HG03280 (cell line): ENCODE results near the gene MSANTD2.

ENCODE experiments used
- ATAC-seq: cut with Tn5 transposase; IDR thresholded peaks from one replicate; pipeline ENCODE4 v1.9.1; 2021; ENCODE audit warnings: mild to moderate bottlenecking, moderate library complexity; ENCODE audit not compliant: unreplicated experiment

MSANTD2 gene

GRCh38 chr11:124821995-124822730 is 22.0 kb upstream of the MSANTD2 start:
- no peak for ATAC-seq

GRCh38 chr11:124817036-124817435 is 16.8 kb upstream of the MSANTD2 start:
- no peak for ATAC-seq

DNA sequence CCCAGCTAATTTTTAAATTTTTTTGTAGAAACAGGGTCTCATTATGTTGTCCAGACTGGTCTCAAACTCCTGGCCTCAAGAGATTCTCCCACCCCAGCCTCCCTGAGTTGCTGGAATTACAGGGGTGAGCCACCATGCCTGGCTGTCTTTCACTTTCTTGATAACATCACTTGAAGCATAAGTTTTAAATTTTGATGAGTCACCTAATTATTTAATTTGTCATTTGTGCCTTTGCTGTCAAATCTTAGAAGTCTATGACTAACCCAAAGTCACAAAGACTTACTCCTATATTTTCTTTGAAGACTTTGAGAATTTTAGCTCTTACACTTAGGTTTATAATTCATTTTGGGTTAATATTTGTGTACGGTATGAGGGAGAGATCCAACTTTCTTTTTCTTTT is 14.5 kb upstream of the MSANTD2 start:
- ATAC-seq = no peak

GRCh38 chr11:124812876-124813275 is 12.7 kb upstream of the MSANTD2 start:
- ATAC-seq = no peak

- ATAC-seq = no peak
Observed at GRCh38 chr11:124811399-124812125, 11.4 kb upstream of the MSANTD2 start.

DNA sequence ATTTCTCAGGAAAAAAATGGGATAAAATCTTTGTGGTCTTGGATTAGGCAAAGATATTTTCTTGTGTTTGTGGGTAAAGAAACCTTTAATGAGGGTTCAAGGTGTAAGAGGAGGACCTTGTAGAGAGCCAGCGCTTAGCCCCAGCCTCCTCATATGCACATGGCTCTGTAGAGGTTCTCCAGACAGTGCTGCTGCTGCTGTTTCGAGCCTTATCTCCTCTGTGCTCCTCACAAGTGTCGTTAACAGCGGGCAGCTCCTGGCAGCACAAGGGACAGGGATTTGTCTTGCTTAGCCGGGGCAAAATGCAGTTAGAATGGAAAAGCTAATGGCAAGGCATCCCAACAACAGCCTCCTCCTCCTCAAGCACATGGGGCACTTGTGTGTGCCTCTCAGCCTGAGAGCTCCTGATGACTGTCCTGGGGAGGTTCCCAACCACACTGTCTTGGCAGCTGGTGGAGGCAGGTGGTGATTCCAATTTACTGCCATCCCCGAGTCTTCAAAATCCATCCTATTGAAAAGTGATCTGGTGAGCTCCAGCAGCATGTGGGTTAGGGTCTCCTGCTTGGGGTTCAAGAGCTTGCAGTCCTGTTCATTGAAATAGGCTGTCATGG is 7.6 kb upstream of the MSANTD2 start:
- ATAC-seq = no peak

DNA sequence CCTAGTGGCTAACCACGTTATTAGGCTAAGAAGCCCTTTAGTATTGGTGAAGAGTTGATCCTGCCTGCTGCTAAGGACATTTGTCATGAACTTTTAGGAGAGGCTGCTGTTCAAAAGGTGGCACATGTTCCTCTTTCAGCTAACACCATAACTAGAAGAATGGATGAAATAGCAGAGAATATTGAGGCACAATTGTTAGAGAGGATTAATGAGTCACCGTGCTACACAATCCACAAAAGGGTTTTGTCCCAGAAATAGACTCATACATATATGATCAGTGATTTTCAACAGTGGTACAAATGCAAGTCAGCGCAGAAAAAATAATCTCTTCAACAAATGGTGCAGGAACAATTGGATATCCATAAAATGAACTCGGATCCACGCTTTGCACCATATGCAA is 7.0 kb upstream of the MSANTD2 start:
- ATAC-seq = no peak

DNA sequence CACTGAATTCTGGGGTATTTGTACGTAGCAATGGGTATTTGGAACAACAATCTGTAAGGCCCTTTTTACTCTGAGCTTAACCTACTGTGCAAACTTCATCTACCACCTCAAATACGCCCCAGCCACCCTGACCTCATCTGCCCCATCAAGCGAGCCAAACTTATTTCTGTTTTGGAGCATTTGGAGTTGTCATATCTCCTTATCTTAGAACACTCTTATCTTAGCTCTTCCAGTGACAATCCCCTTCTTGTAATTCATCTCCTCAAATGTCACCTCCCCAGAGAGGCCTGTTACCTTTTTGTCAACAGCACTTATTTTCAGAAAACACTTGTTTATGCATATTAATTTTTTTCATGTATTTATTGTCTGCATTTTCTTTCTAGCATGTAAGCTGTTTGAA is 4.7 kb upstream of the MSANTD2 start:
- ATAC-seq = no peak

GRCh38 chr11:124801636-124802312 is 1.6 kb upstream of the MSANTD2 start:
- no peak for ATAC-seq

DNA sequence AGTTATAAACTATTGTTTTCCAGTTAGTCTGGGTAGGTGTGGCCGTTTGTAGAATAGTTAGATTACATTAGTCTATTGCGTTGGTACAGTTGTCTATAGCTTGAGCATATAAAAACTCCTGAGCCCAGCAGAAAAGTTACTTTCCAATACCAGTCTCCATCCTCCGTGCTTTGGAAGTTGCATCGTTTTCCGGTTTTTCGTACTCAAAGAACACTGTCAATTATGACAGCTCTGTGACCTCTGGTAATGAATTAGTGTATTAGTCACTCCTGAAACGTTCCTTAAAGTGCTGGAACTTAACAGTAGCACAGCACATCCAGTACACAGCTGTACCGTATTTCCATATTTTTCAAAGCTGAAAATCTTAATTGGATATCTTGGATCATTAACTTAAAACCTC is 808 bp upstream of the MSANTD2 start:
- ATAC-seq = no peak

GRCh38 chr11:124799348-124800225 is 619 bp downstream of the MSANTD2 start:
- peak; percentile 45 for ATAC-seq

DNA sequence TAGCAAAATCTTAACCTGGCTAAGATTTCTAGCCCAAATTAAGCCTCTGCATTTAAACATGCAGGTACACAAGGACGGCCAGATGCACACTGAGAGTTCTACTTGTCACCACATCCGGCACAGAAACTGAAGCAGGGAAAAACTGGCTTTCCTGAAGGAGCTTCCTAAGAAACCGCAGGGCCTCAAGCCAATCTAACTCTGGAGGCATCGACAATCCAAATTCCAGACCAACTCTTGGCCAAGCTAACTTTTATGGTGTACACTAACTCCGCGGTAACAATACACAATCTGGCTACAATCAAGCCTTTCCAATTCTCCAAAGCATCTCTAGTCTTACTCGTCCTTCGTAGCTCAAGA is 1.2 kb downstream of the MSANTD2 start:
- ATAC-seq = peak; percentile 19

DNA sequence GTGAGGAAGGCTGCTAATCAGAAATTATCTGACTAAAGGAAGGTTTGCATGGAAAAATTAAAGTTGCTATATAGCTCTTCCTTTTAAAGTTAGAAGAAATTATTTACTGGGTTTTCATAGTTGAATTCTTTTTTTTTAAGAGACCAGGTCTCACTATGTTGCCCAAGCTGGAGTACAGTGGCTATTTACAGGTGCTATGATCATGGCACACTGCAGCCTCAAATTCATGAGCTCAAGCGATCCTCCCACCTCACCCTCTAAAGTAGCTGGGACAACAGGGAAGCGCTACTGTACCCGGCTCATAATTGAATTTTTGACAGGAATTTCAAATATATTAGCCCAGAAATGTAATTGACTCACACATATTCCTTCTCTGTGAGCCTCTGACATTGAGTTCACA is 3.9 kb downstream of the MSANTD2 start:
- no peak for ATAC-seq

GRCh38 chr11:124793466-124794278 is 6.5 kb downstream of the MSANTD2 start:
- ATAC-seq = no peak

- peak; percentile 84 for ATAC-seq
Observed at GRCh38 chr11:124791626-124792341, 8.4 kb downstream of the MSANTD2 start.

DNA sequence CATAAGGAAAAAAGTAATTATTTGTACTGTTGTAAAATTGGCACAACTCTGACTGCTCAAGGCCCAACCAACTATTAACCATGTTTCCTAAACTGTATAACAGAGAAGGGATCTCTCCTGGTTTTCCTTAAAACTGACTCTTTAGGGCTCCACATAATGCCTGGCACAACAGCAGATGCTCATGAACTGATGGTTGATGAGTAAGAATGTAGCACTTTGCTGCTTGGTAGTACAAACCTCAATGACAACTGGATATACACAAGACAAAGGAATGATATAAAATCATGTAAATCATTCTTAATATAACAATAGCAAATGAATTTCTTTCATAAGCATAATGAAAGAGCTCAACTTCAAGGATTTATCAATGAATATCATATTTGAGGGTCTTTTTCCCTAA is 11.7 kb downstream of the MSANTD2 start:
- no peak for ATAC-seq

GRCh38 chr11:124784051-124784450 is 16.2 kb downstream of the MSANTD2 start:
- no peak for ATAC-seq

GRCh38 chr11:124783002-124783401 is 17.2 kb downstream of the MSANTD2 start:
- ATAC-seq = no peak

DNA sequence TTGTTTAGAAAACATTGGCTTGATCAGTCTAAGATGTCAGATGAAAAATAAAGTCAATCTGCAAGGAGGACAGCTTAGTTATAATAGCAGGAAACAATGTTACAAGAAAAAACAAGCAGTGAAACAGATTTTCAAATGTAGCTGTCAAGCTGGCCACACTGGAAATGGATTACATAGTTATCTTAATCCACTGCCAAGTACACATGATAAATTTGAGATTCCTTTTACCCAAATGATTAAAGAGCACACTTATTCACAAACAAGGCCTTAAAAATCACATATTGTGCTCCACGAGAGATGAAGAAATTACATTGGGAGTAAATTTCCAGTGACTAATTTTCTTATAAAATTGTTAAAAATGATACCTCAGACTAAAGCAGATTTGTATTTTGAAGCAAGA is 20.6 kb downstream of the MSANTD2 start:
- no peak for ATAC-seq
